GM19043 (cell line): Measurements from ENCODE around the gene PRTN3.
A peak's percentile ranks its signal among the peaks of the same experiment; 100 is the strongest.

Experiments used
- ATAC-seq: cut with Tn5 transposase; IDR thresholded peaks from one replicate; pipeline ENCODE4 v1.9.1; 2021; ENCODE audit warnings: low read depth; ENCODE audit not compliant: unreplicated experiment

The PRTN3 gene

GRCh38 chr19:892894-893689 is 52.3 kb downstream of the PRTN3 start, which contains the start of the genes MED16 and RNU6-9:
Gene MED16 (minus strand): TSS chr19:893187. CDS start chr19:891131, 2,056 bp downstream.
Gene RNU6-9 (plus strand): TSS chr19:893484.
- ATAC-seq = peak; percentile 61

DNA sequence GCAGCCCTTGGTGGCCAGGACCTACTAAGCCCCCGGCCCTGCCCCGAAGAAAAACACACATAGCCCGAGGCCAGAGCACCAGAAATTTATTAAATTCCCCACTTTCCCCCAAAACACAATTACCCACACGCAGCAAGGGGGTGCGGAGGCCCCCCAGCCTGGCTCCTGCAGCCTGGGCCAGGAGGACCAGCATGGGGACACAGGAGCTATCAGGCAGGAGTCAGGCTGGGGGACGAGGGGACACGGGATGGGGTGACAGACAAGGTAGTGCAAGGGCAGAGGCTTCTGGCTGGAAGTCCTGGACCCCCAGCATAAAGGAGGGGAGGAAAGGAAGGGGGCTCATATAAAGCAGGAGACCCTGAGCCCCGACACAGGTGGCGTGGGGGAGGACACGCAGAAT is 55.6 kb downstream of the PRTN3 start:
- no peak for ATAC-seq

- no peak for ATAC-seq
These were observed 56.2 kb downstream of the PRTN3 start for GRCh38 chr19:896999-897398.

- ATAC-seq = no peak
These were observed 56.7 kb downstream of the PRTN3 start for GRCh38 chr19:897442-898039.
